Colonic mucosa (tissue), 4 donors: ENCODE data around the gene ADGRA1. TPM values are rescaled to one million over a fixed set of nuclear protein-coding genes. Genes with fewer than 3 reads are reported as not detected.

ENCODE experiments used
- DNase-seq: peaks from one replicate; pipeline ENCODE4 v3.0.0-alpha.2; 2020
- H3K27ac ChIP-seq: fragments of 200-600 bp; one replicate; pipeline ENCODE4 v1.8.0; 2021
- H3K27me3 ChIP-seq: fragments of 200-600 bp; one replicate; pipeline ENCODE4 v1.8.0; 2021
- H3K36me3 ChIP-seq: fragments of 200-600 bp; one replicate; pipeline ENCODE4 v1.8.0; 2021
- H3K4me1 ChIP-seq: fragments of 200-600 bp; one replicate; pipeline ENCODE4 v1.8.0; 2021; ENCODE audit warnings: mild to moderate bottlenecking
- H3K4me3 ChIP-seq: fragments of 200-600 bp; one replicate; pipeline ENCODE4 v1.8.0; 2021
- H3K9ac ChIP-seq, 2 donors: one replicate each; pipeline ENCODE4 v1.7.0; 2013; ENCODE audit warnings: control low read depth in 2 of 2, low read depth in 2 of 2, low read length in 2 of 2
- H3K9me3 ChIP-seq: fragments of 200-600 bp; one replicate; pipeline ENCODE4 v1.8.0; 2021
- intact Hi-C: fragments of 100-400 bp; cut with DNase I; formaldehyde crosslinking; loops from one replicate; pipeline ENCODE4 v1.14.1; 2022
- total RNA-seq, 2 donors: library from RNA; stranded (reverse); fragmentation: NEBNext Ultra II Directional in 1 of 2; extraction: Animal tissue kit (Norgen Biotek cat#: 25700) in 1 of 2; gene quantifications; one replicate each; pipeline ENCODE4 v1.2.1, GENCODE V29; 2021
- TF ChIP-seq, protein P1 (sequence below): fragments of 200-600 bp; IDR thresholded peaks from one replicate; pipeline ENCODE4 v1.8.0; 2022; ENCODE audit warnings: antibody characterized with exemption, mild to moderate bottlenecking
- donor health status: healthy.
- donor health status: DM: no; HTN: no; CAD: no.
- donor health status: DM: no; HTN: no; CAD: no.

ADGRA1 gene
- total RNA-seq, 2 donors from 2014 or later: not detected

DNA sequence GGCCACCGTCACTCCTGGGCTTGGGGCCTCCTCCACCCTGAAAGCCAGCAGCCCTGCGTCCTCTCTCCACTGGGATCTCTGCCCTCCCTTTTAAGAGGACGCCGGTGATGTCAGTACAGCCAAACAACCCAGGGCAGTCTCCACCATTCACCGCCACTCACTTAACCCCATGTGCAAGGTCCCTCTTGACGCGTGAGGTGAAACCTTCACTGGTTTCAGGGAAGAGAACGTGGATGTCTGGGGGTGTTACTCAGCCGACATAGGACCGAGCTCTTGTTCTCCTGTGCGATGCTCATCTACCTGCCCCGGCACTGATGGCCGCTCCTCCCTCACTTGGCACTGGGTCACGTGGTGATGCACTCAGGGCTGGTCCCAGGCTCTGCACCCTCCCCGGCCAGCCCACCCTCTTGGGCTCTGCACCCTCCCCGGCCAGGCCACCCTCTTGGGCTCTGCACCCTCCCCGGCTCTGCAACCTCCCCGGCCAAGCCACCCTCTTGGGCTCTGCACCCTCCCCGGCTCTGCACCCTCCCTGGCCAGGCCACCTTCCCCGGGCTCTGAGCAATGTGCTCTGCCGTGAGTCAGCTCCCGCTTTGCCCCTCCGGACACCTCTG is 36.1 kb downstream of the ADGRA1 start:
- H3K27ac ChIP-seq: no peak overlapping the region
- no peak overlapping the region for H3K9ac ChIP-seq
- DNase-seq: no peak
- H3K27me3 ChIP-seq: no peaks in the 10 kb centered on the region
- intact Hi-C loops: loop anchor here (2.0 to 5.0 kb wide), 2 partner anchors 185 to 287 kb away; no protein-coding TSS in a partner anchor
- TF ChIP-seq, protein P1, sequence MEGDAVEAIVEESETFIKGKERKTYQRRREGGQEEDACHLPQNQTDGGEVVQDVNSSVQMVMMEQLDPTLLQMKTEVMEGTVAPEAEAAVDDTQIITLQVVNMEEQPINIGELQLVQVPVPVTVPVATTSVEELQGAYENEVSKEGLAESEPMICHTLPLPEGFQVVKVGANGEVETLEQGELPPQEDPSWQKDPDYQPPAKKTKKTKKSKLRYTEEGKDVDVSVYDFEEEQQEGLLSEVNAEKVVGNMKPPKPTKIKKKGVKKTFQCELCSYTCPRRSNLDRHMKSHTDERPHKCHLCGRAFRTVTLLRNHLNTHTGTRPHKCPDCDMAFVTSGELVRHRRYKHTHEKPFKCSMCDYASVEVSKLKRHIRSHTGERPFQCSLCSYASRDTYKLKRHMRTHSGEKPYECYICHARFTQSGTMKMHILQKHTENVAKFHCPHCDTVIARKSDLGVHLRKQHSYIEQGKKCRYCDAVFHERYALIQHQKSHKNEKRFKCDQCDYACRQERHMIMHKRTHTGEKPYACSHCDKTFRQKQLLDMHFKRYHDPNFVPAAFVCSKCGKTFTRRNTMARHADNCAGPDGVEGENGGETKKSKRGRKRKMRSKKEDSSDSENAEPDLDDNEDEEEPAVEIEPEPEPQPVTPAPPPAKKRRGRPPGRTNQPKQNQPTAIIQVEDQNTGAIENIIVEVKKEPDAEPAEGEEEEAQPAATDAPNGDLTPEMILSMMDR: no peak
- H3K4me3 ChIP-seq: no peak overlapping the region
- H3K36me3 ChIP-seq: no peaks in the 10 kb centered on the region
- H3K4me1 ChIP-seq: no peaks in the 10 kb centered on the region
- no peaks in the 10 kb centered on the region for H3K9me3 ChIP-seq

DNA sequence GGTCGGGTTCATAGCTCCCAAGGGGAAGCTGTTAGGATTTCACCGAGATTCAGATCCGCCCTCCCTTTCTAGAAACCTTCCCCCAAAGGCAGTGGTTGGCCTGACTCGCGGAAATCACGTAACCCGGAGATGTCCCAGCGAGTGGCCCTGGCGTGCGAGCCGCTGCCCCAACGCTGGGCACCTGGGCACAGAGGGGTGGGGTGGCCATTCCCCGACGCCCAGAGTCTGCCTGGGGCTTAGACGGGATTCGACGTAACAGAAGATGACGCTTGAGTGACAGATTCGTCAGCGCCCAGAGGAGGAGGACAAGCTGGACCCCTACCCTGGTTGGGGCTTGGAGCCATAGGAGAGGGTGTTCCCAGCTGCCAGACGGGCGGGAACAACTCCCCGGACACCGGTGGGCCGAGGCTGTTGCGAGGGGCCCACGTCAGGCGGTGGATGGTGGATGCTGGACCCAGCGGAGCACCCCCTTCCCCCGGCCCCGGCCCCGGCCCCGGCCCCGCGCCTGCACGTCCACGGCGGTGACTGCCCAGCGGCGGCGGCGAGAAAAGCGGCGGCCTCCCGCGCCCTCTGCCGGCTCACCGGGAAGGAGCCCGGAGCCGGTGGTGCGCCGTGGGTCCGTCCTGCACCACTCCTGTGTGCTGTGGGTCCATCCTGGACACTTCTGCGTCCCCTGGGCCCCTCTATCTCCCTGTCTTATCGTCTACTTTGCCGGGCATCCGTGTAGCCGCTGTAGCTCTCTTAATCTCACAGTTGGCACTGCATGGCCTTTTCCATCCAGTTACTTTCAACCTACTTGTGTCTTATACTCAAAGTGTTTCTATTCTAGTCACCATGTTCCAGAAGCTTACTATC is 36.9 kb downstream of the ADGRA1 start:
- intact Hi-C loops: loop anchor here (2.0 to 5.0 kb wide), 2 partner anchors 186 to 287 kb away; no protein-coding TSS in a partner anchor
- no peak for DNase-seq
- TF ChIP-seq, protein P1: peak; percentile 62
- Histone ChIP-seq H3K9ac (no peak overlapping the region), H3K27me3 (no peaks in the 10 kb centered on the region), H3K4me1 (no peaks in the 10 kb centered on the region), H3K4me3 (no peak overlapping the region), H3K27ac (no peak overlapping the region), H3K9me3 (no peaks in the 10 kb centered on the region), H3K36me3 (no peaks in the 10 kb centered on the region)

DNA sequence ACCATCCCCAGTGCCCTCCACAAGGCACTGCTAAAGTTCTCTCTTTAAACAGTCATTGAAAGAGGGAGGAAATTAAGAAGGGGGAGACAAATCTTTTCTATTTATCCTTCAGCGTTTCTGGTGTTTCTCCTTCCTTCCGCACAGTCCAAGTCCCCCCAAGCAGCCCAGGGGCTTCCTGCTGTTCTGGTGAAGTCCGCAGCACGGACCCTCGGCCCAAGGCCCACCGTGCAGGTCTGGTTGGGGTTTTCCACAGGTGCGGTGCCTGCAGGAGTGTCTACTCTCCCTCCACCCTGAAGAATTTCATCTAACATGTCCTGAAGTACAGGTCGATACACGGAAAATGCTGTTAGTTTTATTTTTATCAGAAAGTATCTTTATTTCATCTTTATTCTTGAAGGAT is 38.2 kb downstream of the ADGRA1 start:
- Histone ChIP-seq H3K9me3 (no peaks in the 10 kb centered on the region), H3K9ac (no peak overlapping the region), H3K27me3 (no peaks in the 10 kb centered on the region), H3K4me1 (no peaks in the 10 kb centered on the region), H3K4me3 (no peak overlapping the region), H3K36me3 (no peaks in the 10 kb centered on the region), H3K27ac (no peak overlapping the region)
- intact Hi-C loops: loop anchor here (2.0 kb wide), 1 partner anchor 187 kb away; no protein-coding TSS in a partner anchor
- TF ChIP-seq, protein P1: no peak
- DNase-seq: no peak

DNA sequence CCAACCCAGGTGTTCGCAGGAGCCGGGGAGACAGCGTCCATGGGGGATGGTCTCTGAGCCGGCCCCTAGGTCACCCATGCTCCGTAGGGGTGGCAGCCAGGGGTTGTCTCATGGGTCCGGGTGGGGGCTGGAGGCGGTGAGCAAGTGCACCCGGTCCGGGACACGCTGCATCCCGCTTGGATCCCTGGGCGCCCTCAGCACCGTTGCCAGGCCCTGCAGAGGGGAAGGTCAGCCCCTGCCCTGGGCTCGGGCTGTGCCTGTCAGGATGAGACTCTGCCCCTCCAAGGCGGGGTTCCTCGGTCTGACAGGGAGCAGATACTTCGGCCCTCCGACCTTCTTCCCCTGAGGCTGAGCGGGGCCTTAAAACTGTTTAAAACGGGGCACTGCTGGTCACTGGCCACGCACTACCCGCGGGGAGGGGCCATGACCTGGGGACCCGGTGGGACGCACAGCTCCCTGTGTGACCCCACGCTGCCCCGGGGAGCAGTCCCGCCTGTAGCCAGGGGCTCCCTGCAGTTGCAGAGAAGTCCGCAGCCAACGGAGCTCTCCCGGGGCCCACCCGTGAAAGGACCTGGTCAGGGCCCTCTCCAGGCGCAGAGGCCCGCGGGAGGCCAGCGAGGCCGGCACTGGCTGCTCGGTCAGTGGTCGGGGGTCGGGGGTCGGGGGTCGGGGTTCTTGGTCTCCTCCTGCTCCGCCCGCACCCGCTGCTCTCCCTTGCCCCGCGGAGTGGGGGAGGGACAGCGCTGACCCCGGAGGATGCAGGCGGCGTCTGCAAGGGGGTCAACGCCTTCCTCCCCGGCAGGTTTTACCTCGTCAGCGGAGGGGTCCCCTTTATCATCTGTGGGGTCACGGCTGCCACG is 38.9 kb downstream of the ADGRA1 start:
- DNase-seq: no peak
- Histone ChIP-seq H3K36me3 (no peaks in the 10 kb centered on the region), H3K4me3 (no peak overlapping the region), H3K9me3 (no peaks in the 10 kb centered on the region), H3K9ac (no peak overlapping the region), H3K27ac (no peak overlapping the region), H3K4me1 (no peaks in the 10 kb centered on the region), H3K27me3 (no peaks in the 10 kb centered on the region)
- TF ChIP-seq, protein P1: no peak
- intact Hi-C loops: no loop called here
